ENCODE measurements around the gene UNCX. TPM values are rescaled to one million over a fixed set of nuclear protein-coding genes. Genes with fewer than 3 reads are reported as not detected.

Gene UNCX
- total and polyA plus RNA-seq, 2 of the 8 experiments (the other 6 are each of a cell fraction or from before 2014, with no cell fraction given), result not detected

GRCh38 chr7:1197997-1198625 is 34.6 kb upstream of the UNCX start:
- H3K9ac ChIP-seq (replicated peaks in 1 of 4; ENCODE audit: extremely low read depth in 1 of 4, low read depth in 3 of 4, low read length in 3 of 4), result no peak overlapping the region
- H3K23me2 ChIP-seq (ENCODE audit: low read depth, low read length), result peaks cover 1% of the 10 kb centered on the region; the same call in 1 of the 2 replicates
- no peaks in the 10 kb centered on the region for H3K79me2 ChIP-seq (ENCODE audit: control insufficient read depth in 1 of 2, insufficient read depth in 2 of 2, low read length in 2 of 2)
- no peak overlapping the region for H2BK5ac ChIP-seq (ENCODE audit: low read depth, low read length)
- no peak overlapping the region for H3K18ac ChIP-seq (ENCODE audit: extremely low read depth, low read length)
- no peak overlapping the region for H4K5ac ChIP-seq (ENCODE audit: insufficient read length, low read depth, low read length)
- H3K4me2 ChIP-seq (ENCODE audit: insufficient read depth in 1 of 2, low read depth in 2 of 2, low read length in 2 of 2), result no peak overlapping the region
- no peak overlapping the region for H2BK15ac ChIP-seq (ENCODE audit: low read length)
- H3K9me3 ChIP-seq (ENCODE audit: insufficient read depth in 2 of 2, low read depth in 1 of 2, low read length in 1 of 2), result no peaks in the 10 kb centered on the region
- WGBS, 2 experiments (ENCODE audit: extremely low coverage in 1 of 2, insufficient coverage in 1 of 2, insufficient read length in 1 of 2, insufficient replicate concordance in 2 of 2, low coverage in 1 of 2, low lambda C conversion rate in 2 of 2, missing lambda C conversion rate in 1 of 2), result 86% methylated on average over 15 of the region's 15 CpGs; no CpG with 5 or more reads in 1 of the 2 experiments
- no peak overlapping the region for H3K14ac ChIP-seq (ENCODE audit: insufficient read length)
- H2BK120ac ChIP-seq (replicated peaks; ENCODE audit: low read depth, low read length), result no peak overlapping the region
- no peak for DNase-seq (ENCODE audit: low read depth in 1 of 2, low spot score in 2 of 2)
- no peak overlapping the region for H3K27ac ChIP-seq (ENCODE audit: low read depth, low read length)
- H3K56ac ChIP-seq (replicated peaks; ENCODE audit: insufficient read length, low read depth, low read length), result no peak overlapping the region
- CTCF ChIA-PET (ENCODE audit: partially characterized antibody), result interaction anchor here (1.0 to 1.4 kb wide), 2 partner anchors 10 to 234 kb away, joined by 3 to 4 read pairs; no protein-coding TSS in a partner anchor
- no peak for FAIRE-seq
- H3K36me3 ChIP-seq (ENCODE audit: control insufficient read depth in 2 of 4, insufficient read depth in 4 of 4, low read length in 3 of 4), result no peaks in the 10 kb centered on the region
- H3K23ac ChIP-seq (ENCODE audit: insufficient read length), result no peak overlapping the region
- H3K27me3 ChIP-seq (replicated peaks in 1 of 4; ENCODE audit: control insufficient read depth in 3 of 4, extremely low read depth in 1 of 4, insufficient read depth in 3 of 4, low read length in 3 of 4), result no peaks in the 10 kb centered on the region
- no peak overlapping the region for H2BK20ac ChIP-seq (ENCODE audit: low read length)
- H3K4ac ChIP-seq (replicated peaks; ENCODE audit: insufficient read length, low read depth, low read length), result no peak overlapping the region
- H4K91ac ChIP-seq (replicated peaks; ENCODE audit: insufficient read length, low read length), result no peak overlapping the region
- no peak overlapping the region for H2AK5ac ChIP-seq (ENCODE audit: low read depth, low read length)
- H2AFZ ChIP-seq (ENCODE audit: low read length), result no peak overlapping the region
- POLR2A ChIA-PET (ENCODE audit: partially characterized antibody), result interaction anchor here (0.6 kb wide), 1 partner anchor 185 kb away, joined by 3 read pairs; no protein-coding TSS in a partner anchor
- no peak for TF ChIP-seq CBX8 (IDR thresholded peaks at IDR 0.05; ENCODE audit: borderline replicate concordance, low read depth, low read length)
- no peak for TF ChIP-seq CEBPB (IDR thresholded peaks at IDR 0.05; ENCODE audit: low read depth, low read length)
- no peak for TF ChIP-seq KDM5A (IDR thresholded peaks at IDR 0.05; ENCODE audit: low read length)
- no peak for TF ChIP-seq EZH2 (IDR thresholded peaks at IDR 0.05; ENCODE audit: low read depth, low read length, severe bottlenecking)
- TF ChIP-seq RFX5 (IDR thresholded peaks at IDR 0.05; ENCODE audit: borderline replicate concordance, low read depth, low read length), result no peak
- TF ChIP-seq ATF3 (IDR thresholded peaks at IDR 0.05; ENCODE audit: insufficient read depth, low read depth, low read length), result no peak
- no peak for TF ChIP-seq EGR1 (IDR thresholded peaks at IDR 0.05; ENCODE audit: borderline replicate concordance, low read depth, low read length)
- TF ChIP-seq GABPA (IDR thresholded peaks at IDR 0.05; ENCODE audit: borderline replicate concordance, insufficient read depth, low read length), result no peak
- TF ChIP-seq SAP30 (IDR thresholded peaks at IDR 0.05; ENCODE audit: insufficient read depth, insufficient replicate concordance, low read length), result no peak
- no peak for TF ChIP-seq PHF8 (conservative IDR thresholded peaks at IDR 0.05; ENCODE audit: low read depth, low read length)
- TF ChIP-seq SIN3A (conservative IDR thresholded peaks at IDR 0.05 in 1 of 2, IDR thresholded peaks at IDR 0.05 in 1 of 2; ENCODE audit: low read depth in 1 of 2, low read length in 2 of 2), result no peak
- H4K20me1 ChIP-seq (replicated peaks in 1 of 2; ENCODE audit: control insufficient read depth in 1 of 2, insufficient read depth in 2 of 2, low read length in 2 of 2), result no peaks in the 10 kb centered on the region
- H3K4me1 ChIP-seq (replicated peaks in 1 of 4; ENCODE audit: control insufficient read depth in 3 of 4, insufficient read depth in 4 of 4, low read length in 3 of 4), result no peaks in the 10 kb centered on the region
- H3K4me3 ChIP-seq (ENCODE audit: extremely low read depth in 1 of 4, insufficient read depth in 2 of 4, low read depth in 3 of 4, low read length in 4 of 4), result no peak overlapping the region
- H2BK12ac ChIP-seq (ENCODE audit: low read depth, low read length), result no peak overlapping the region
- no peaks in the 10 kb centered on the region for H3K79me1 ChIP-seq (ENCODE audit: low read depth, low read length)
- no peak overlapping the region for H4K8ac ChIP-seq (ENCODE audit: extremely low read depth, insufficient read depth, low read length)
